Measurements from ENCODE around the gene DLG3. TPM values are rescaled to one million over a fixed set of nuclear protein-coding genes. Genes with fewer than 3 reads are reported as not detected.

DLG3 gene
- total RNA-seq, 1 experiment from 2014 or later, result 2.5 TPM

DNA sequence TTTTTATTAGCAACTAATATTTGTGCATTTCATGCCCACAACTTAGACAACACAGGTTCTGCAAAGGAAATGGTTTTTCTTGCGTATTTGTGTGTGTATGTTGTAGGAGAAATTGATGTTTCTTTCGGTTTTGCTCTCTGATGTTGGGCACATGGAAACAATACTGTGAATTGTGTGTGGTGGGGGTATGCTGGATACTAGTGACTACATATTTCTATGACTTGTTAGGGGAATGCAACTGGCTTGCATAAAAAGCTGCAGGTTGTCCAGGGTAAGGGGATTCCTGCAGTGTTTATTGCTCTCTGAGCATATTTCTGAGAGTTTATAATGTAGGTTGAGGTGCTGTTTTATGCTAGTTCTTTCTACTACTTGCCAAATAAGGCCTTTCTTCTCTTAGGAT is 11.6 kb downstream of the DLG3 start:
- in situ Hi-C loops (cut with HindIII; ENCODE audit: low pct_unique_long_range_greater_than_20kb, low sequenced_read_pairs), result no loop called here
- no peak for DNase-seq (ENCODE audit: low read depth, low spot score)

DNA sequence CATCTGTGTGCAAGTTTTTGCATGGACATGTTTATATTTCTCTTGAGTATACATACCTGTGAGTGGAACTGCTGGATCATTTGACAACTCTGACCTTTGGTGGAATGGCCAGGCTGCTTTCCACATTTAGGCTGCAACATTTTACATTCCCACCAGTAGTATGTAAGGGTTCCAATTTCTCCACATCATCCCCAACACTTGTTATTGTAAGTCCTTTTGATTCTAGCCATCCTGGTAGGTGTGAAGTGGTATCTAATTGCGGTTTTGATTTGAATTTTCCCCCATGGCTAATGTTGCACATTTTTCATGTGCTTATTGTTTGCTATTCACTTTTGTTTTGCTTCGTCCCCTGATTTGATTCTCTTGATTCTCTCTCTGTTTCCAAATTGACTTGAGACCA is 16.4 kb downstream of the DLG3 start:
- no peak for DNase-seq (ENCODE audit: low read depth, low spot score)
- in situ Hi-C loops (cut with HindIII; ENCODE audit: low pct_unique_long_range_greater_than_20kb, low sequenced_read_pairs), result no loop called here

DNA sequence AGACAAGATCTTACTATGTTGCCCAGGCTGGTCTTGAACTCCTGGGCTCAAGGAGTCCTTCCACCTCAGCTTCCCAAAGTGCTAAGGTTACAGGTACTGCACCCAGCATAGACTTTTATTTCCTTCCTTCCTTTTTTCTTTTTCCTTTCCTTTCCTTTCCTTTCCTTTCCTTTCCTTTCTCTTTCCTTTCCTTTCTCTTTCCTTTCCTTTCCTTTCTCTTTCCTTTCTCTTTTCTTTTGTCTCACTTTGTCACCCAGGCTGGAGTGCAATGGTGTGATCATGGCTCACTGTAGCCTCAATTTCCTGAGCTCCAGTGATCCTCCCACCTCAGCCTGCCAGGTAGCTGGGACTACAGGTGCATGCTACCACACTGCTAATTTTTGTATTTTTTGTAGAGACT is 19.4 kb downstream of the DLG3 start:
- in situ Hi-C loops (cut with HindIII; ENCODE audit: low pct_unique_long_range_greater_than_20kb, low sequenced_read_pairs), result no loop called here
- no peak for DNase-seq (ENCODE audit: low read depth, low spot score)

DNA sequence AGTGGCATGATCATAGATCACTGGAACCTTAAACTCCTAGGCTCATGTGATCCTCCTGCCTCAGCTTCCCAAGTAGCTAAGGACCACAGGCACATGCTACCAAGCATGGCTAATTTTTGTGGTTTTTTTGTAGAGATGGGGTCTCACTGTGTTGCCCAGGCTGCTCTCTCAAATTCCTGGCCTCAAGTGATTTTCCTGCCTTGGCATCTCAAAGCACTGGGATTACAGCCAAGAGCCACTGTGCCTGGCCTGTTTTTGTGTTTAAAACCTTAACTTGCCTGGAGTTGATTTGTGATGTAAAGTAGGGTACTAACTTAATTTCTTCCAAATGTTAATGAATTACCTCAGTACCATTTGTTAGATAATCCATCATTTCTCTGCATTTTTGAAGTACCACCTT is 22.3 kb downstream of the DLG3 start:
- in situ Hi-C loops (cut with HindIII; ENCODE audit: low pct_unique_long_range_greater_than_20kb, low sequenced_read_pairs), result no loop called here
- DNase-seq (ENCODE audit: low read depth, low spot score), result no peak

DNA sequence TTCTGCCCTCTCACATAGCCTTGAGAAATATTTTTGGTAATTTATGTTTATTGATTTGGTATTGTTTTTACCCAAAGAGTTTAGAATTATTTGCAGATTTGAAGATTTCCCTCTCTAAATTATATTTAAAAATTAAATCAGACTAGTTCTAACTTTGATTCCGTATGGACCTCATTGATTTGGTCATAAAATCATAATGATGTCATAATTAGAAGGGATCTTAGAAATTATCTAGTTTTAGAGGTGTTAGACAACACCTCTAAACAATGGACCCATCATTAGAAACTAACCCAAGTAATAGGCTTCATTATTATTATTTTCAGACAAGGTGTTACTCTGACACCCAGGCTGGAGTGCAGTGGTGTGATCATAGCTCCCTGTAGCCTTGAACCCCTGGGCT is 24.1 kb downstream of the DLG3 start:
- DNase-seq (ENCODE audit: low read depth, low spot score), result no peak
- in situ Hi-C loops (cut with HindIII; ENCODE audit: low pct_unique_long_range_greater_than_20kb, low sequenced_read_pairs), result no loop called here

DNA sequence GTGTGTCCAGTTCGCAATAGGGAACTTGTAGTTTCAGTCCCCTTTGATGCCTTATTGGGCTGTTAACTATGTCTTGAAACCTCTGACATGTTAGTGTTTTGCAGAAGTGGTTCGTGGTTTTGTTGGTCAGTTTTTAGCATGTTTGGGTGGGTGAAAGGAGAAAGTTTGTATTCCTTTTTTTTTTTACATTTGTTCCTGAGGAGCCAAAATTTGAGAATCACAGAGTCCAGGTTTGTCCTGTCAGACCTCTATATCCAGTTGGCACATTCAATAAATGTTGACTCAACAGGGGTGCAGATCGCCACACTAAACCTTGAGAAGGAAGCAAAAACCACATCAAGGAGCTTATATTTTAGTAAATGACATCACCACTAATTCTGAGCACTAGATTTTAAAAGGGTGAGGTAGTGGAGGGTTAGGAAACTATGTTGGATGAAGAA is 26.2 kb downstream of the DLG3 start:
- DNase-seq (ENCODE audit: low read depth, low spot score), result no peak
- in situ Hi-C loops (cut with HindIII; ENCODE audit: low pct_unique_long_range_greater_than_20kb, low sequenced_read_pairs), result no loop called here

DNA sequence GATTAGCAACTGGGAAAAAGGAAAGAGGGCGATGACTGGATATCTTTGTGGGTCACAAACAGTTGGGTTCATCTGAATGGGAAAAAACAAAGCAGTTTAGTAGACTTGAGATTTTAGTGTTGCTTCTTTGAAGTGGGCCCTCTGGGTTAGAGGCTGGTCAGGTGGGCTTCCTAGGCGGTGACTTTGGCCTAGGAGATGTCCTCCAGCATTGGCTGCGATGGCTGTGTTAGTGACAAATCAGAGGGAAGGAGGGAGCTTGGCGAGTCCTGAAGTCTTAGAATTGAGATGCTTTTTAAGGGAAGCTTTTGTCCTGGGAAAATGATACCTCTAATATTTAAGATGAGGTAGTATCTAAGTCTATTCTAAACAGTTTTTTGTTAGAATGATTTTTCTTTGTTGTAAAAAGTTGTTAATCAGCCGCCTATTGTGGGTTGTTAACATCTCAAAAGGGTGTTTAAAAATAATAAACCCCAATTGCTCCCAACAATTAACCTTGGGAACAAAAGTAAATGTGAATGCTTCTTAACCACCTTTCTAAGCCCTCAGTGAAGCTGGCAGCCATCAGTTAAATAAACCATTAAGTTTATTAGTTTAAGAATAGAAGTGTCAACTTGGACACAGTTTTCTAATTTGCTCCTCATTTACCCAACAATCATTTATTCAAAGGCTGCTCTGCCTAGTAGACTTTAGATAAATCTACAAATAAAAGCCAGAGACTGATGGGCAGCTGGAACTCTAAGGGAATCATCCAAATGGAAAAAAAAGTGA is 31.7 kb downstream of the DLG3 start:
- in situ Hi-C loops (cut with HindIII; ENCODE audit: low pct_unique_long_range_greater_than_20kb, low sequenced_read_pairs), result no loop called here
- no peak for DNase-seq (ENCODE audit: low read depth, low spot score)

DNA sequence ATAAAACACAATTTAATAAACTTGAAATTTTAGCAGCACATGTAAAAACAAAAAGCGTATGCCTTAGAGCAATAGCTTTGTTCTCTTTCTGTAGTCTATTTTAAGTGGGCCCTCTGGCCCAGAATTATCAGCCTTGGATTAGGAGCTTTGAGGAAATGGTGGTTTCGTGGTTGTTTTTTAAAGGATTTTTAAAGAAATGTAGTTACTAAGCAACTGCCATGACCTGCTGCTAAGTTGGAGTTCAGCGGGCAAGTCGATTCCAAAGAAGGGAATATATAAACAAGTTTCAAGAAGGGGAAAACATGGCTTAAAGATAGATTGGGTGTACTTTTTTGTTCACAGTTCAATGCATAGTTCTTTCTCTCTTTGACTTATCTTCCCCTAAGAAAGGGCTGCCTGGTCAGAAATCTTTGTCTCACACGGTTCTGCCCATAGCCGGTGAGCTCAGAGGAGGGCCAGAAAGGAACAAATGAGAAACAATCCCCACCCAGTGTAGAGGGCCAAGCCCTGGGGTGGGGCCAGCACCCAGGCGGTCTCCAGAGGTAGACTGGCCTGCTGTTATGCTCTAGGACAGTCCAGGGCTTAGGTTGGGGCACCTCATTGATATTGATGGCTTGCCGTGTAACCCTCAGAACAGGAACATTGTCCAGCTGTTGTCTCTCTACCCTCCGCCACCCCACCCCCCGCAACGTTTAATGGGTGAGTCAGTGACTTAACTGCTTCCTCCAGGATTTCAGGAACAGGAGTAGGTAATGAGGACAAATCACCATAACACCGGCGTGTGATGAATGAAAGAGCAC is 32.5 kb downstream of the DLG3 start:
- DNase-seq (ENCODE audit: low read depth, low spot score), result no peak
- in situ Hi-C loops (cut with HindIII; ENCODE audit: low pct_unique_long_range_greater_than_20kb, low sequenced_read_pairs), result no loop called here

DNA sequence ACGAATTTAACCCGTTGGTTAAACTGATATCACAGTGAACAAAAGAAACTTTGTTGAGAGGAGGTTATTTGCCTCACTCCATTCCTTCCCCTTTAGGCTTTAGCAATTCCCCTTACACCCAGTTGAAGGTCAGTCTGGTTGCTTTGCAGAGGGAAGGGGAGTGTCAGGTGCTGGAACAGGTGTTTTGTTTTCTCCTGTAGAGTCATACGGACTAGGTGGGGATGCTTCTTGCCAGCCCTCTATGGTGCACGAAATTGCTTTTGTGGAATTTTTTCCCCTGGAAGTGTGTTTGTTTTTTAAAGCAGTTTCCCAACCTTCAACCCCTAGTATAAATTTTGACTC is 33.1 kb downstream of the DLG3 start:
- DNase-seq (ENCODE audit: low read depth, low spot score), result peak; percentile 1

DNA sequence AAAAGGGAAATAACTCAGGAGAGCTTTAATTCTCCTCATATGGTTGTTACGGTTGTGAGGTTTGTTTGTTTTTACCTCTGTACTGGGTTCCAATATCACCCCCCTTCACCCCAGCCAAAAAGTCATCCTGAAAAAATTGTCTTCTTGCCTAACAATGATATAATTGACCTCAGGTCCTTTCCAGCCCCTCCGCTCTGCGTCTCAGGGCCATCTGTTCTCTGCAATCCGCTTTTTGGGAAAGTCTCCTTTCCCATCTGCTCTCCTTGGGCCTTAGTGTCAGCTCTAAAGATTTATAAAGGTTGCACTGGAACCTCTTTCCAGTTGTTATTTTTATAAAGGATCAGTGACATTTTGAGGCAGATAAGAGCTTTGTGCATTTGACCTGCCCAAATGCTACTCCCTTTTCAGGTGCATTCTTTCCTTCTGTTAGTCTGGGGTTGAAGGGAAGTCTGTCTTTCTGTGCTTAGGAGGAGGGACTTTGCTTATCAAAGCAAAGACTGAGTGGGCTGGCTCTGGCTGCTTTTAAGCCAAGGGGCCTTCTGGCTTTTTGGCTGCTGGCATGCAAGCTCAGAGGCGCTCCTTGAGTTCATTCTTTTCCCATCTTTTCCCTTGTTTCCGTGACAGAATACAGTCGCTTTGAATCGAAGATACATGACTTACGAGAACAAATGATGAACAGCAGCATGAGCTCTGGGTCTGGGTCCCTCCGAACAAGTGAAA is 34.1 kb downstream of the DLG3 start:
- in situ Hi-C loops (cut with HindIII; ENCODE audit: low pct_unique_long_range_greater_than_20kb, low sequenced_read_pairs), result no loop called here
- DNase-seq (ENCODE audit: low read depth, low spot score), result no peak

More for the DNA sequence above, 33.1 kb downstream of the DLG3 start:
- in situ Hi-C loops (cut with HindIII; ENCODE audit: low pct_unique_long_range_greater_than_20kb, low sequenced_read_pairs), result no loop called here

DNA sequence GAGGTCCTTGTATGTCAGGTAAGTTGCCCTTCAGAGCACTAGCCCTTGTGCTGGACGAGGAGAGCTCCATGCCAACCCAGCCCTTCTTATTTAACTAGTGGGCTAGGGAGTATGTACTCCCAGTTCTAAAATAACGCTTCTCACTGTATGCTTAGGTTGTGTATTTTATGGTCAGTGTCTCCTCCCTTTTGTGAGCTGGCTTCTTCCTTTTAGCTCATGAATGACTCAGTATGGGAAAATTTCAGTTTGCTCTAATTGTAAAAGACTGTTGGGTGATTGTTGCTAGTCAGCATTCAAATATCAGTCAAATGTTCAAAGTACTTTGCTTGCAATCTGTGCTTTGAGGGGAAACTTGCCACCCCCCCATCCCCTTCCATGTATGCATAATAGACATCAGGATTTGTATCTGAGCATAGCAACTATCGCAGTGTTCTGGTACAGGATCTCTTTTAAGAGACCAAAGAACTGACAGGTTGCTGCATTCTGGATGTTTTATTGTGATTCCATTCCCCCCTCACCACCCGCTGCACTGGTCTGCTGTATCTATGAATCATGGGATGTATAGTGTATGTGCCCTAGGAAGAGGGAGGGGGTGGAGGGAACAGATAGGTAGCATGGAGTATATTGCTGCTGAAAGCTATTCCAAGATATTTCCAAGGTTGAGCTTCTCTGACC is 34.7 kb downstream of the DLG3 start:
- DNase-seq (ENCODE audit: low read depth, low spot score), result no peak
- in situ Hi-C loops (cut with HindIII; ENCODE audit: low pct_unique_long_range_greater_than_20kb, low sequenced_read_pairs), result no loop called here

DNA sequence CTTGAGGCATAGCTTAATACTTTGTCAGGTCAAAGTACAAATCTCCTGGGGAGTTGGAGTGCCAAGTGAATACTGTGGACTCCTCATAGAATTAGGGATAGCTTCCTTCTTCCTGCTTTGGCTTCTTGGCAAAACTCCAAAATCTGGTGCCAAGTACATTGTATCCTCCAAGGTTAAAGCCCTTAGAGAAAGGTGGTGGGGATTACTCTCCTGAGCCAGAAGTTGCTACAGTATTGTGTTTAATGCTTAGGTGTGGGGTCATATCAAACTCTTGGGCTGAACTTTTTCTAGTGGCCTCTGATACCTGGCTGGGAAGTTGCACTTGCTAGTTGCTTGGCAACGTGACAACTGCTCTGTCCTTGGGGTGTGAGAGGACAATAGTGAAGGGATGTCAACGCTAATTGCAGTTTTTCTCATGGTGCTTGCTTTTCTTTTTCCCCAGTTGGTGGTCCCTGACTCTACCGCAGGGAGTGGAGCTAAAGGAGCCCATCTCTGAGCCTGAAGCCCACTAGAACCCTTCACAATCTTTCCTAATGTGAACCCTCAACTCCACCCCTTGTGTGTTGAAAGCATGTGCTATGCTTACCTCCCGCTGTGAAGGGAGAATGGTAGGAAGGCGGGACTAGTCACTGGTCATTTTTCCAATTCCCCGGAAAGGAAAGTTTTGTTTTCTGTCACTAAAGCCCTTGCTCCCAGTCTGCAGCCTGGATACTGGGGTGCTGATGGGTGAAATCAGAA is 35.5 kb downstream of the DLG3 start:
- no peak for DNase-seq (ENCODE audit: low read depth, low spot score)
- in situ Hi-C loops (cut with HindIII; ENCODE audit: low pct_unique_long_range_greater_than_20kb, low sequenced_read_pairs), result no loop called here

DNA sequence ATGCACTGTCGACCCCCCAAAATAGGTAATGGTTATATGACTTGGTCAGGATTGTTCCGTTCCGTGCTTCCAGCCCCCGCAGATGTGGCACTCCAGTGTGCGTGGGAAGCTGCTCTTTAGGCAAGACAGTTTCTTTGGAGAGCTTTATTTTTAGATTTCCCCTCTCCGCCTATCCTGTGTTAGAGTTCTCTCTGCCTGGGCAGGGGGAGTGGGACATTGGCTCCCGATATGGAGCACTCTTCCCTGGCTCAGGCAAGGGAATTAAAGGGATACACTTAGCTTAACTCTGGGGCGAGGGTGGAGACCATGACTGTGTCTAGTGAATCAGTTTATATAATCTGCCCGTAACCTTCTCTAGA is 36.0 kb downstream of the DLG3 start:
- no peak for DNase-seq (ENCODE audit: low read depth, low spot score)
- in situ Hi-C loops (cut with HindIII; ENCODE audit: low pct_unique_long_range_greater_than_20kb, low sequenced_read_pairs), result no loop called here

DNA sequence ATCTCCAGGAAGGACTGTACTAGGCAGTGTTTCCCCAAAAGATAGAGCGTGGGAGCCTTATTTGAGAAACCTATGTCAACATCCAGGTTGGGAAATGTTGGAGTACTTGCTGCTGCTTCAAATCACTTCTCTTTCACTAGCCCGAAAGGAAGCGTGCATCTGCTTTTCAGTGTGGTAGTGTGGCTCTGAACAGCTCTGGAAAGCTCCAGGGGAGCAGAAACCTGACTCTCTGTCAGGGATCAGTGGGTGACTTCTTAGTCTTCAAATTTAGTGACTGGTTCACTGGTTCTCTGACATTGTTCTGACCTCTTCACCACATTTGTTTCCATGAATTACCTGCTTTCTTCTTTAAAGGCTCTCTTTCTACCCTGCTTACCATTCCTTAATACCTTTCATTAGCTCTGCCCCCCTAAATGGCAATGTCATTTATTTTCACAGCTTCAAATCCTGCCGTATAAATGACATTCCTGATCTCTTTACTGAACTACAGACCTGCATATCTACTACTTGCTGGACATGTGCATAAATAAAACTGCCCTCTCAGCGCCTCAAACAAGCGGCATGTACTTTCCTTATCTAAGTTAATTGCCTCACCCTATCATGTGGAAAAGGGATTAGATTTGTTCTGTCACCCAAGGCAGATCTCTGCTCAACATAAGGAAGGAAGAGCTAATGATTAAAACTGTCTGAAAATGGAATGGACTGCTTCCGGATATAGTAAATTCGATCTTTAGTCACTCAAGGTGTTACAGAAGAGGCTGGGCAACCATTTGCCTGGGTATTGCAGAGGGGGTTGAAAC is 37.0 kb downstream of the DLG3 start:
- DNase-seq (ENCODE audit: low read depth, low spot score), result no peak
- in situ Hi-C loops (cut with HindIII; ENCODE audit: low pct_unique_long_range_greater_than_20kb, low sequenced_read_pairs), result no loop called here

DNA sequence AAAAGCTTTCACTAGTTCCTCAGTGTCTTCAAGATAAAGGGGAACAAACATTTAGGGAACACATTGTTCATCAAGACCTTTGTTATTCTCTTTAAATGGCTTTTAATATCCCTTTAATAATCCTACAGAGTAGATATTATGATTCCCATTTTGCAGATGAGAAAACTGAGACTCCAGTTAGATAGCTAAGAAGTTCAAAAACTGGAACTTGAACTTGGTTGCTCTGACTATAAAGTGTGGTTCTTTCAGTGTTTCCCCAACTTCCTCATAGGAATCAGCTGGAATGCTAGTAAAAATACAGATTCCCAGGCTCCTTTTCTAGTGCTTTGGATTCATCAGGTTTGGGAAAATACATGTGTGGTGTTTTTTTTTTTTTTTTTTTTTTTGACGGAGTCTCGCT is 37.7 kb downstream of the DLG3 start:
- DNase-seq (ENCODE audit: low read depth, low spot score), result no peak
- in situ Hi-C loops (cut with HindIII; ENCODE audit: low pct_unique_long_range_greater_than_20kb, low sequenced_read_pairs), result no loop called here

DNA sequence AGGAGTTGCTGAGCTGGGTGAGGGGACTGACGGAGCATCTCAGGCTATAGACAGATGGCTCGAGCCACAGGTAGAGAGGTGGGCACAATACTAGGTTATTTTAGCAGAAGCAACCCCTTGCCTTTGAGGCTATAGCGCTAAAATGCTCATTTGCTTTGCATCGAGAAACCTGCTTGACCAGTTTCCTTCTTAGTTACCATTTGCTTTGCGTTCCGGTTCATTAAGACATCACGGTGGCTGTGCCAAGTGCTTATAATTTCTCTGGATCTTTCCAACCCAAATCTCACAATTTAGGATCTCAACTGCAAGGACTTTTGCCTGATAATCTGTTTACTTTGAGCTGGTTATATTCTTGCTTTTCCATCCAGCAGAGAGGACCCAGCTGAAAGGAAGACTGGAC is 40.8 kb downstream of the DLG3 start:
- DNase-seq (ENCODE audit: low read depth, low spot score), result no peak
- in situ Hi-C loops (cut with HindIII; ENCODE audit: low pct_unique_long_range_greater_than_20kb, low sequenced_read_pairs), result no loop called here

DNA sequence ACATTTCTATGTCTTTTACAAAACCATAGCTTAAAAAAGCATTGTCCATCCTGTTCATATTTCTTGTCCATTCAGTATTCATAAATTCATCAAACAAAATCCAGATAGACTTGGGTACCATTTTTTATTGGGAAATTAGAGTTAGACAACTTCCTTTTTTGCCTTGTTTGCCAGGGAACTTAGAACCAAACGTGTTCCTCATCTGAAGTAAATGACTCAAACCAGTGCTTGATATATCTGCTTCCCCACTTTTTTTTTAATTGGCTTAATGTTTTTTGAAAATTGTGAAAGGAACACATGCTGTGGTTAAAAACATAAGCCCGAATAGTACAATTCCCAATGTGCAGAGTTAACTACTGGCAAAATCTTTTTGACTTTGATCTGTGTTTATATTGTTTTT is 44.2 kb downstream of the DLG3 start:
- no peak for DNase-seq (ENCODE audit: low read depth, low spot score)
- in situ Hi-C loops (cut with HindIII; ENCODE audit: low pct_unique_long_range_greater_than_20kb, low sequenced_read_pairs), result no loop called here
